ENCODE results near the gene RAB7B.

RAB7B gene

GRCh38 chr1:205973377-205974232 lies 29.6 kb downstream of the RAB7B start:
- TF ChIP-seq CTCF (IDR thresholded peaks at IDR 0.05; ENCODE audit: low read depth, low read length, missing control alignments) = no peak
- DNase-seq (ENCODE audit: low read depth) = no peak
- in situ Hi-C loops (cut with HindIII; ENCODE audit: low sequenced_read_pairs) = loop anchor here (10.0 kb wide), 1 partner anchor 49 kb away; no protein-coding TSS in a partner anchor

DNA sequence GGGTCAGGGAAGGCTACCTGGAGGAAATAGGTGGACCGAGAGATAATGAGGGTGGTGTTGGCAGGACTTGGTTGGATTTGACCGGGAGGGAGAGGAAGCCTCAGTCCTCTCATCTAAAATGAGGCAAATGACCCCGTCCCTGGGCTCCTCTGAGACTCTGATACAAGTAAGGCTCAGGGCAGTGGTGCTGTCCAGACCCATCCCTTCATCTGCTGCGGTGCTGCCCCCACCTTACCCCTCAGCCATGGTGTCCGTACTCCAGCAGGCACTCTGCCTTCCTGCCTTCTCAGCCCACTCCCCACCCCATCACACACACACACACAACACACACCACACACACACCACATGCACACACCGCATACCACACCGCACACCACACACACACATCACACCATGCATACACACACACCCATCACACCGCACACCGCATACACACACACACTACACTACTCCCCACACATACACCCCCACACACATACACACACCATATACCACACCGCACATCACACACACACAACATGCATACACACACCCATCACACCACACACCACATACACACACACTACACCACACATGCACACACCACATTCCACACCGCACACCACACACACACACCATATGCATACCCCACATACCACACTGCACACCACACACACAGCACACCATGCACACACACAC lies 30.6 kb downstream of the RAB7B start:
- no peak overlapping the region for H3K4me3 ChIP-seq (ENCODE audit: low read depth, low read length)
- in situ Hi-C loops (cut with HindIII; ENCODE audit: low sequenced_read_pairs) = loop anchor here (10.0 kb wide), 1 partner anchor 48 kb away; no protein-coding TSS in a partner anchor

More at GRCh38 chr1:205973377-205974232, 29.6 kb downstream of the RAB7B start:
- no peak overlapping the region for H3K4me3 ChIP-seq (ENCODE audit: low read depth, low read length)

DNA sequence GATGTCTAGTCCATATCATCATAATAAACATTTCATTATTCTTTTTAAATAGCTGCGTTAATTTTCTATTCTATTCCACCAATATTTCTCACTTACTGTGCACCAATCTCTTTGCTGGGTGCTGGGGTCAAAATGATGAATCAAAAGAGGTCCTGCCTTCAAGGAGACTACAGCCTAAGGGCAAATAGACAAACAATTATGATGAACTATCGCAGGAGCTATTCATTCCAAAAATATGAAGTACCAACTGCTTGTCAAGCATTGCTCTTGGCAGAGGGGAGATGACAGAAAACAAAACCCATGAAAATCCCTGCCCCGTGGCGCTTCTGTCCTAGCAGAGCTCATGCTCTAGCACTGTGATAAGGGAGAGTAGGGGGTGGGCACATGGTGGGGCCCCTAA lies 31.1 kb downstream of the RAB7B start:
- in situ Hi-C loops (cut with HindIII; ENCODE audit: low sequenced_read_pairs) = loop anchor here (10.0 kb wide), 1 partner anchor 47 kb away; no protein-coding TSS in a partner anchor
- TF ChIP-seq CTCF (IDR thresholded peaks at IDR 0.05; ENCODE audit: low read depth, low read length, missing control alignments) = no peak

More for the DNA sequence above, 30.6 kb downstream of the RAB7B start:
- TF ChIP-seq CTCF (IDR thresholded peaks at IDR 0.05; ENCODE audit: low read depth, low read length, missing control alignments) = no peak
- DNase-seq (ENCODE audit: low read depth) = no peak

DNA sequence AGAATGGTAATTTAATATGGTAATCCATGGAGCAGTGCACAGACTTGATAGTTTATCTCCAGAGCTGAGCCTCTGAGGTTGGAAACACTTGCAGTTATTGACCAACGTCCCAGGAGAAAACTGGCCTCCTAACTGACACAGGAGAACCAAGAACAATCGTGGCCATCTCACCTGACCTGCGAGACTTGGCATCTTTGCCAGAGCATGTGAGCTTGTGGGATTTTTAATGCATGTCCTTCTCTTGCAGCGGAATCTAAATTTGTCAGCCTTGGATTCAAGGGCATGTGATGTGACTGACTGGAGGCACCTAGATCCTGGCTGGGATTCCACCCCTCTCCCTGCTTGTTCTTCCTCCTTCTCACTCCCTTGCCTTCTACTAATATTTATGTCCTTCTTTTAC lies 32.1 kb downstream of the RAB7B start:
- in situ Hi-C loops (cut with HindIII; ENCODE audit: low sequenced_read_pairs) = loop anchor here (10.0 kb wide), 1 partner anchor 46 kb away; no protein-coding TSS in a partner anchor
- no peak for DNase-seq (ENCODE audit: low read depth)
- TF ChIP-seq CTCF (IDR thresholded peaks at IDR 0.05; ENCODE audit: low read depth, low read length, missing control alignments) = no peak
- no peak overlapping the region for H3K4me3 ChIP-seq (ENCODE audit: low read depth, low read length)

More for the DNA sequence above, 31.1 kb downstream of the RAB7B start:
- H3K4me3 ChIP-seq (ENCODE audit: low read depth, low read length) = no peak overlapping the region
- no peak for DNase-seq (ENCODE audit: low read depth)

- no peak overlapping the region for H3K4me3 ChIP-seq (ENCODE audit: low read depth, low read length)
- TF ChIP-seq CTCF (IDR thresholded peaks at IDR 0.05; ENCODE audit: low read depth, low read length, missing control alignments) = no peak
- no peak for DNase-seq (ENCODE audit: low read depth)
- in situ Hi-C loops (cut with HindIII; ENCODE audit: low sequenced_read_pairs) = loop anchor here (10.0 kb wide), 1 partner anchor 46 kb away; no protein-coding TSS in a partner anchor
These were observed 32.7 kb downstream of the RAB7B start for GRCh38 chr1:205970486-205970885.

DNA sequence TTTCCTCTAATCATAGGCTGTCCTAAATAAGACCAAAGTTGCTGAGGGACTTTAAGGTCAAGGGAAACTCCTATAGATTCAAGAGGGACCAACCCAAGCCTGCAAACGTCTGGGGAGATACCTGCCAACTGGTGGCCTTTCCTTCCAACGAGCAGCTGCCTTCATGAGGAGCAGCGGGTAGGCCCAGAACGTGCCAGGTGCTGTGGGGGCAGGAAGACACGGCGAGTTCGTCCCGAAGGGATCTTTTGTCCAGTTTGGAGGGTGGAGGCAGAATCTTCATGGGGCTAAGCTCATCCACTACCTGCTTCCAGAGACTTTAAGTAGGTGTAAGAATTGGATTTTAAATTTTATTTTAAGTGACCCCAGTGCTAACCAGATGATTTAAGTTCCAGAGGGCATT lies 34.0 kb downstream of the RAB7B start:
- in situ Hi-C loops (cut with HindIII; ENCODE audit: low sequenced_read_pairs) = no loop called here
- DNase-seq (ENCODE audit: low read depth) = no peak
- no peak for TF ChIP-seq CTCF (IDR thresholded peaks at IDR 0.05; ENCODE audit: low read depth, low read length, missing control alignments)
- no peak overlapping the region for H3K4me3 ChIP-seq (ENCODE audit: low read depth, low read length)
